Stimulated activated naive B cell treated with anti-CD40 and anti-IgM and Interleukin-4, amounts not matched to agents 10 μg/mL and 1 μg/mL and 100 μg/mL, for 72 hours (primary cell): ENCODE results near the gene CPB2.

ENCODE experiments used
- ATAC-seq, 2 donors: fragments of 150-1000 bp; cut with Tn5 transposase; replicated peaks; 2 replicates each; pipeline ENCODE4 v1.10.0; 2021; ENCODE audit warnings: moderate library complexity in 1 of 2
- DNase-seq: peaks from one replicate; pipeline ENCODE4 v3.0.0; 2021
- H3K27ac Mint-ChIP-seq: one replicate; pipeline ENCODE4 v1.8.0; 2022; ENCODE audit warnings: mild to moderate bottlenecking, mixed read lengths
- H3K27me3 Mint-ChIP-seq, 2 donors: one replicate each; pipeline ENCODE4 v1.8.0; 2022; ENCODE audit warnings: mixed read lengths in 2 of 2
- H3K36me3 Mint-ChIP-seq, 2 donors: one replicate each; pipeline ENCODE4 v1.8.0; 2022; ENCODE audit warnings: mixed read lengths in 2 of 2, mild to moderate bottlenecking in 1 of 2
- H3K4me1 Mint-ChIP-seq, 2 donors: one replicate each; pipeline ENCODE4 v1.8.0; 2022; ENCODE audit warnings: mixed read lengths in 2 of 2, mild to moderate bottlenecking in 1 of 2
- H3K4me3 Mint-ChIP-seq, 2 donors: one replicate each; pipeline ENCODE4 v1.8.0; 2022; ENCODE audit warnings: mild to moderate bottlenecking in 2 of 2, mixed read lengths in 2 of 2, moderate library complexity in 1 of 2
- H3K9me3 Mint-ChIP-seq, 2 donors: one replicate each; pipeline ENCODE4 v1.8.0; 2022; ENCODE audit warnings: mixed read lengths in 2 of 2, mild to moderate bottlenecking in 1 of 2

Gene CPB2

GRCh38 chr13:46035066-46035465 lies 69.8 kb downstream of the CPB2 start:
- H3K27me3 Mint-ChIP-seq, result no peaks in the 10 kb centered on the region
- peaks cover 4 to 7% of the 10 kb centered on the region in 2 donors for H3K9me3 Mint-ChIP-seq
- no peak overlapping the region for H3K4me3 Mint-ChIP-seq
- ATAC-seq, result no peak
- peaks cover 40 to 58% of the 10 kb centered on the region in 2 donors for H3K36me3 Mint-ChIP-seq
- H3K27ac Mint-ChIP-seq, result no peak overlapping the region
- peaks cover 0 to 5% of the 10 kb centered on the region in 2 donors for H3K4me1 Mint-ChIP-seq
- no peak for DNase-seq

DNA sequence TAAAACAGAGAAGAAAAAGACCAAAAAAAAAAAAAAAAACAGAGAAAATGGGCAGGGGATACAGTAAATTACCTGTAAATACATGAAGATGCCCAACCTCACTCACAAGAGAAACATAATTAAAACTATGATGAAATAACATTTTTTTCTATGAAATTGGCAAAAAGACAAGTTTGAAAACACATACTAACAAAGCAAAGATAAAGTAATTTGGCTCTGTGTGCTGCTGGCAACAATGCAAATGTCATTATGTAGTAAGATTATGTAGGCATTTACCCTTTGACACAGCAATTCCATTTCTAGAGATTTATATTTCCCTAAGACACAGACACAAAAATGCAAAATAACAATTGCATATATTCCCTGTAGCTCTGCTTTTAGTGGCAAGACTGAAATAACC lies 72.5 kb downstream of the CPB2 start:
- peaks cover 3 to 5% of the 10 kb centered on the region in 2 donors for H3K4me1 Mint-ChIP-seq
- peaks cover 4 to 9% of the 10 kb centered on the region in 2 donors for H3K9me3 Mint-ChIP-seq
- peaks cover 45 to 65% of the 10 kb centered on the region in 2 donors for H3K36me3 Mint-ChIP-seq
- H3K27ac Mint-ChIP-seq, result no peak overlapping the region
- H3K27me3 Mint-ChIP-seq, result no peaks in the 10 kb centered on the region
- DNase-seq (no peak), ATAC-seq (no peak)
- no peak overlapping the region for H3K4me3 Mint-ChIP-seq

GRCh38 chr13:46031581-46032263 lies 73.1 kb downstream of the CPB2 start:
- no peak overlapping the region for H3K27ac Mint-ChIP-seq
- peaks cover 4 to 9% of the 10 kb centered on the region in 2 donors for H3K9me3 Mint-ChIP-seq
- DNase-seq, result no peak
- peaks cover 3 to 5% of the 10 kb centered on the region in 2 donors for H3K4me1 Mint-ChIP-seq
- ATAC-seq, result no peak
- no peaks in the 10 kb centered on the region for H3K27me3 Mint-ChIP-seq
- H3K36me3 Mint-ChIP-seq, result peaks cover 45 to 65% of the 10 kb centered on the region in 2 donors
- no peak overlapping the region for H3K4me3 Mint-ChIP-seq

GRCh38 chr13:46025157-46025556 lies 79.7 kb downstream of the CPB2 start:
- Mint-ChIP-seq H3K27ac (no peak overlapping the region), H3K4me1 (peaks cover 3 to 10% of the 10 kb centered on the region in 2 donors), H3K9me3 (peaks cover 0 to 2% of the 10 kb centered on the region in 2 donors), H3K27me3 (no peaks in the 10 kb centered on the region), H3K4me3 (no peak overlapping the region), H3K36me3 (peaks cover 24 to 40% of the 10 kb centered on the region in 2 donors)
- DNase-seq, result no peak
- ATAC-seq, result no peak

DNA sequence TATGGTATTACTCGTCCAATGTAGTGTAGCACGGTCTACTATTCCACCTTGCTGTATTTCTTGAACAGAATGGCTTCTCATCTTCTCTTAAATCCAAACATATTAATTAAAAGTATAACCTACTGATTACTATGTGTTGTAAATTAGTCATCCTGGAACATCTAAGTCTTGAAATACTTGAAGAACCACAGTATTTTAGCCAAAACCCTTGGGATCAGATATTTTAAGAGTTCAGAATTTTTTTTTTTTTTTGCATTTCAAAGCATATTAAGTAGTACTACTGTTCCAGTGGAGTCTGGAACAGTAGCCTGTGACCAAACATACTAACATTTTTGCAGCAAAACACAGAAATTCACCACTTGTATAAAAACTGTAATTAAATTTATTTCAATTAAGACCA lies 82.4 kb downstream of the CPB2 start:
- H3K9me3 Mint-ChIP-seq, result no peaks in the 10 kb centered on the region
- no peak for DNase-seq
- no peak for ATAC-seq
- H3K27me3 Mint-ChIP-seq, result no peaks in the 10 kb centered on the region
- H3K4me3 Mint-ChIP-seq, result no peak overlapping the region
- H3K27ac Mint-ChIP-seq, result no peak overlapping the region
- H3K4me1 Mint-ChIP-seq, result peaks cover 3 to 6% of the 10 kb centered on the region in 2 donors
- peaks cover 10 to 28% of the 10 kb centered on the region in 2 donors for H3K36me3 Mint-ChIP-seq

DNA sequence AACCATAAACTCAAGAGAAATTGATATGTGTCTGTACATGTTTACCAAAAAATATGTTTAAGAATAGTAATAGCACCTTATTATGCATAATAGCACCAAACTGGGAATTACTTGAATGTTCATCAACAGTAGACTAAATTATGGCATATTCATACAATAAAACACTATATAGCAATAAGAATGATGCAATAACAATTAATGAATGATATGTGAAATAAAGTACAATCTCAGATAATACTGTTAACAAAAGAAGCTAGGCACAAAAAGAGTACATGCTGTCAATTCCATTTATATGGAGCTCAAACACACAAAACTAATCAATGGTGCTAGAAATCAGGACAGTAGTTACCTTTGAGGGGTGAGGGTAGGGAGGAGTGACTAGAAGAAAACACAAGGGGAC lies 88.6 kb downstream of the CPB2 start:
- no peaks in the 10 kb centered on the region for H3K27me3 Mint-ChIP-seq
- no peak overlapping the region for H3K27ac Mint-ChIP-seq
- no peaks in the 10 kb centered on the region for H3K9me3 Mint-ChIP-seq
- H3K4me1 Mint-ChIP-seq, result peaks cover 0 to 4% of the 10 kb centered on the region in 2 donors
- H3K4me3 Mint-ChIP-seq, result no peak overlapping the region
- DNase-seq (no peak), ATAC-seq (no peak)
- peaks cover 17 to 31% of the 10 kb centered on the region in 2 donors for H3K36me3 Mint-ChIP-seq

- no peaks in the 10 kb centered on the region for H3K27me3 Mint-ChIP-seq
- H3K36me3 Mint-ChIP-seq, result peaks cover 18 to 32% of the 10 kb centered on the region in 2 donors
- peaks cover 0 to 4% of the 10 kb centered on the region in 2 donors for H3K4me1 Mint-ChIP-seq
- no peak for DNase-seq
- H3K4me3 Mint-ChIP-seq, result no peak overlapping the region
- H3K27ac Mint-ChIP-seq, result no peak overlapping the region
- no peak for ATAC-seq
- H3K9me3 Mint-ChIP-seq, result no peaks in the 10 kb centered on the region
Measured at GRCh38 chr13:46015366-46015765, 89.5 kb downstream of the CPB2 start.

DNA sequence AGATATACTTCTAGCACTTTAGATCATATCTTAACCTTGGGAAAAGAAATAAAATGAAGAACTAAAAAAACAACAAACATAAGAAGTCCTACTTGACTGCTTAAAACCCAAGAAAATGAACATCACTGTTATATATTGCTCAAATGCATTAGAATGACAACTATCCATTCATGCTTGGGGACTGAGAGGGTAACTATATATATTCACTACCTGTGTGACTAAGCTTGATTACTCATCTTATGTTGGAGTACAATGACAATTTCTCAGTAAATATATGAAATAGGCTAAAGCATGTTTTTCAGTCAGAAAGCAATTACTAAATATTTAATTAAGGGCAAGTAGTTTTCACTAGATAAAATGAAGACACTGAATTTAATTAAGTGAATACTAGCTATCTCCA lies 92.4 kb downstream of the CPB2 start:
- no peaks in the 10 kb centered on the region for H3K27me3 Mint-ChIP-seq
- H3K9me3 Mint-ChIP-seq, result no peaks in the 10 kb centered on the region

DNA sequence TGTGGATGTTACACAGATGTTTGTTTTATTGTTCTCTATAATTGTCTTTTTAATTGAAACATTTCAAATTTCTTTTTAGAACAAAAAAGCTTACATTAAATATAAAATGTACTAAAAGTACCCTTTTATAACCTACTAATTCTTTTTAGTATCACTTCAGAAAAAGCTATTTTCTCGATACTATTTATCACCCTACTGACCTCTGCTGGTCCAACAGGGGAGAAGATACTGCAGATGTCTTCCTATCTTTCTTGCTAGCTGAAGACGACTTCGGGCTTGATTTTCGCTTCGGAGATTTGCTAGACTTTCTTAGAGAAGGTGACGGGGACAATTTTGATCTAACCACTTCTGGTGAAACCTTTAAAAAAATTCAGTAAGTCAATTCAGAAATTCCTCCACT lies 94.7 kb downstream of the CPB2 start:
- peaks cover 22 to 44% of the 10 kb centered on the region in 2 donors for H3K36me3 Mint-ChIP-seq

More for the DNA sequence above, 92.4 kb downstream of the CPB2 start:
- peaks cover 2 to 8% of the 10 kb centered on the region in 2 donors for H3K4me1 Mint-ChIP-seq
- ATAC-seq, result no peak
- DNase-seq, result no peak
- H3K4me3 Mint-ChIP-seq, result no peak overlapping the region
- H3K27ac Mint-ChIP-seq, result no peak overlapping the region
- H3K36me3 Mint-ChIP-seq, result peaks cover 22 to 39% of the 10 kb centered on the region in 2 donors

DNA sequence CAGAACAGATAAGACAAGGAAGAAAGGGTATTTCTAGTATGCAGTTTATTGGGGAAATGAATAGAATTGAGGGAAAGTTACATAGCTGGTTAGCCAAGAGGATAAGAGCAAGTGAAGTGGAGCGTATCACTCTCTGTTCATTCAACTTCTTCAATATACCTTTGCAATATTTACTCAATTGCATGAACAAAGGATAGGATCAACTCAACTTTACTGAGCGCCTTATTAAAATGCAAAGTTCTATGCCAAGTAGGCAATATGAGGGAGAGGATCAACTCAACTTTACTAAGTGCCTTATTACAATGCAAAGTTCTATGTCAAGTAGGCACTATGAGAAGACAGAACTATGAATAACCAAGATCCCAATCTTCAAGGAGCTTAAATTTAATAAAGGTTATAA lies 96.2 kb downstream of the CPB2 start:
- ATAC-seq, result no peak
- no peaks in the 10 kb centered on the region for H3K27me3 Mint-ChIP-seq
- H3K36me3 Mint-ChIP-seq, result peaks cover 20 to 44% of the 10 kb centered on the region in 2 donors
- no peaks in the 10 kb centered on the region for H3K9me3 Mint-ChIP-seq
- peaks cover 2 to 8% of the 10 kb centered on the region in 2 donors for H3K4me1 Mint-ChIP-seq
- DNase-seq, result no peak
- no peak overlapping the region for H3K27ac Mint-ChIP-seq
- no peak overlapping the region for H3K4me3 Mint-ChIP-seq

More for the DNA sequence above, 94.7 kb downstream of the CPB2 start:
- DNase-seq (no peak), ATAC-seq (no peak)
- Mint-ChIP-seq H3K27ac (no peak overlapping the region), H3K27me3 (no peaks in the 10 kb centered on the region), H3K4me3 (no peak overlapping the region), H3K9me3 (no peaks in the 10 kb centered on the region), H3K4me1 (peaks cover 2 to 8% of the 10 kb centered on the region in 2 donors)

DNA sequence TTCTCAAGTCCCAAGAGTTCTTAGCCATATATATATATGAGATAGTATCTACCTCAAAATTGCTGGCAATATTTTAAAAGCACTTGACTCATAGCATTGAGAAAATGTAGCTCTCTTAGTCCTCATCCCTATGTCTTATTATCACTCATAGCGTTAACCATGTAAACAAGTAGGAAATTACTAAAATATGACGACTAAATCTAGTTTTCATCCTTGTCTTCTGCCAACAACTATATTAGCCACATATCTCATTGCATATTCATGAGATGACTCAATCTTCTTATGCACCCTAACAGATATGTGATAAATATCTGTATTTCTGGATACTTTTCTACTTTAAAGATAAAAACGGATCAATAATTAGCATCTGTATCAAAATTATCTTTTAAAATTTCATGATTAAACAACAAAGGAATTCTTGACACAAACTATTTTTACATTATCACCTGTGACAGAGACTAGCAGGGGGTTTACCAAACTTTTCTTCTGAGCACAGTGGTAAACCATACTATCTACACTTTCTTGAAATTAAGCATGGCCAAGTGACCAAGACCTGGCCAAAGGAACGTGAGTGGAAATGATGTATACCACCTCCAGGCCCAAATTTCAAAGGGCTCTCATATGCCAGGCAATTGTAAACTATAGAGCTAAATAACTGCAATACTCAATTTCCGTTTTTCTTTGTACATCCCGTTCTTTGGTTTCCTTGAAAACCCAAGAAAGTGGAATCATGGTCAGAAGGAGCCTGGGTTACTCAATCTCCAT lies 98.0 kb downstream of the CPB2 start:
- peaks cover 31 to 55% of the 10 kb centered on the region in 2 donors for H3K36me3 Mint-ChIP-seq
- H3K27me3 Mint-ChIP-seq, result no peaks in the 10 kb centered on the region
- no peak overlapping the region for H3K4me3 Mint-ChIP-seq
- H3K27ac Mint-ChIP-seq, result no peak overlapping the region
- DNase-seq, result no peak
- no peak for ATAC-seq
- no peaks in the 10 kb centered on the region for H3K9me3 Mint-ChIP-seq
- H3K4me1 Mint-ChIP-seq, result peaks cover 4 to 22% of the 10 kb centered on the region in 2 donors

GRCh38 chr13:46004491-46004890 lies 100.3 kb downstream of the CPB2 start:
- H3K4me1 Mint-ChIP-seq, result peaks cover 4 to 24% of the 10 kb centered on the region in 2 donors

More at GRCh38 chr13:46004491-46004890, 100.3 kb downstream of the CPB2 start:
- ATAC-seq (no peak), DNase-seq (no peak)
- no peaks in the 10 kb centered on the region for H3K27me3 Mint-ChIP-seq
- H3K36me3 Mint-ChIP-seq, result peaks cover 44 to 73% of the 10 kb centered on the region in 2 donors
- no peak overlapping the region for H3K27ac Mint-ChIP-seq
- no peak overlapping the region for H3K4me3 Mint-ChIP-seq
- H3K9me3 Mint-ChIP-seq, result no peaks in the 10 kb centered on the region
